Keratinocyte (primary cell): ENCODE results near the gene MAGEA1.

Experiments
- EZH2 ChIP-seq: IDR thresholded peaks from one replicate; pipeline ENCODE4 v1.6.1; 2012; ENCODE audit warnings: inconsistent platforms, mild to moderate bottlenecking, low read length, moderate library complexity
- TF ChIP-seq, protein P1 (sequence below), 3 experiments: IDR thresholded peaks in 1 of 3; conservative IDR thresholded peaks in 1 of 3; optimal IDR thresholded peaks in 1 of 3; 2 replicates in 2 of 3; 3 replicates in 1 of 3; pipeline versions ENCODE3 to v1.5.1; 2011; ENCODE audit warnings: low read length in 3 of 3, mild to moderate bottlenecking in 3 of 3, moderate library complexity in 2 of 3, control low read depth in 1 of 3, inconsistent platforms in 1 of 3; ENCODE audit not compliant: insufficient read depth in 2 of 3; ENCODE audit errors: extremely low read depth in 1 of 3

DNA sequence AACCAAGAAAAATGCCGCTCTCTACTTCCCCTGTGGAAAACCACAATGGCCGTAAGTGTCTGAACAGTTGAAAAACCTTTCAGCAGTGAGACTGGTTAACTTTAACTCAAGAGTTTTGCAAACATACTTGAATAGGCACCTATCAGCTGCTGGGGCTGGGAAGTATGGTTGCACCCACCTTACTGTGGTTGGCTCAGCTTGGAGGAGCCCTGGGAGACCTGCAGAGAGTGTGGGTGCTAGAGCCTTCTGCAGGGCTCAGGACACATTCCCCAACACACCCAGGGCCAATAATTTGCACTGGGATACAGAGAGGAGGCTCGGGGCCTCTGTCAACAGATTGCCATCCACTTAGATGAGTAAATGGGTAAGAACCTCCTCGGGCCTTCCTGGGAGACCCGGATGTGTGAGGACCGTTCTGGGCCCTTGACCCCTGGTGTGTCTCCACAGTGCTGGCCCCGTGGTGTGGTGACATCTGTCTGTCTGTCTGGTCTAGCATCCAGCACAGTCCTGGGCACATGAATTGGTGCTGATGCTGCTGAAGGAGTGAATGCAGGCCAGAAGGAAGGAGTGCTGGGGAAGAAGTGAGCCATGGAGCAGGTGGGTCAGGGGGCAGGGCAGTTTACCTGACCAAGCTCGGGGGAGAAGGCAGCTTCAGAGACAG lies 46.5 kb downstream of the MAGEA1 start:
- TF ChIP-seq, protein P1, sequence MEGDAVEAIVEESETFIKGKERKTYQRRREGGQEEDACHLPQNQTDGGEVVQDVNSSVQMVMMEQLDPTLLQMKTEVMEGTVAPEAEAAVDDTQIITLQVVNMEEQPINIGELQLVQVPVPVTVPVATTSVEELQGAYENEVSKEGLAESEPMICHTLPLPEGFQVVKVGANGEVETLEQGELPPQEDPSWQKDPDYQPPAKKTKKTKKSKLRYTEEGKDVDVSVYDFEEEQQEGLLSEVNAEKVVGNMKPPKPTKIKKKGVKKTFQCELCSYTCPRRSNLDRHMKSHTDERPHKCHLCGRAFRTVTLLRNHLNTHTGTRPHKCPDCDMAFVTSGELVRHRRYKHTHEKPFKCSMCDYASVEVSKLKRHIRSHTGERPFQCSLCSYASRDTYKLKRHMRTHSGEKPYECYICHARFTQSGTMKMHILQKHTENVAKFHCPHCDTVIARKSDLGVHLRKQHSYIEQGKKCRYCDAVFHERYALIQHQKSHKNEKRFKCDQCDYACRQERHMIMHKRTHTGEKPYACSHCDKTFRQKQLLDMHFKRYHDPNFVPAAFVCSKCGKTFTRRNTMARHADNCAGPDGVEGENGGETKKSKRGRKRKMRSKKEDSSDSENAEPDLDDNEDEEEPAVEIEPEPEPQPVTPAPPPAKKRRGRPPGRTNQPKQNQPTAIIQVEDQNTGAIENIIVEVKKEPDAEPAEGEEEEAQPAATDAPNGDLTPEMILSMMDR (optimal IDR thresholded peaks at IDR 0.05 in 1 of 3, IDR thresholded peaks at IDR 0.05 in 1 of 3, conservative IDR thresholded peaks at IDR 0.05 in 1 of 3; ENCODE audit: extremely low read depth in 1 of 3, insufficient read depth in 2 of 3, low read length in 3 of 3): no peak
- TF ChIP-seq EZH2: no peak
